Naive thymus-derived CD8-positive, alpha-beta T cell (primary cell): ENCODE measurements around the gene DYNLT4. TPM values are rescaled to one million over a fixed set of nuclear protein-coding genes. Genes with fewer than 3 reads are reported as not detected.
"Not testable (repeated sequence)": the region's sequence is repeated elsewhere in the genome, so short reads cannot be mapped to it uniquely, and the experiment has no call there.

ENCODE experiments used
- ATAC-seq, 2 donors: fragments of 150-1000 bp; cut with Tn5 transposase in 1 of 2; sonication (Bioruptor Pico), chemical (Tn5 transposase) in 1 of 2; 1 replicate in 1 of 2; 2 replicates in 1 of 2; pipeline ENCODE4 v1.10.0; 2021; ENCODE audit warnings: mild to moderate bottlenecking in 2 of 2, moderate library complexity in 2 of 2
- POLR2A ChIA-PET: fragments of 350-600 bp; sonication (Branson Sonifier 250); formaldehyde crosslinking; loops from one replicate; lab custom pipeline; 2021; ENCODE audit warnings: antibody characterized with exemption; lab: Charles Lee
- DNase-seq, 10 donors: peaks; one replicate each; pipeline versions ENCODE4 v3.0.0 to v3.0.0-alpha.2; 2020 to 2022
- H3K27ac Mint-ChIP-seq, 10 donors: one replicate each; pipeline ENCODE4 v1.8.0; 2020 to 2022; ENCODE audit warnings: mild to moderate bottlenecking in 10 of 10, mixed read lengths in 10 of 10, moderate library complexity in 4 of 10, inconsistent platforms in 1 of 10
- H3K27me3 Mint-ChIP-seq, 5 donors: one replicate each; pipeline ENCODE4 v1.8.0; 2021 to 2022; ENCODE audit warnings: mixed read lengths in 5 of 5
- H3K36me3 Mint-ChIP-seq, 3 donors: one replicate each; pipeline ENCODE4 v1.8.0; 2020 to 2022; ENCODE audit warnings: mixed read lengths in 3 of 3, mild to moderate bottlenecking in 2 of 3, inconsistent platforms in 1 of 3
- H3K4me1 Mint-ChIP-seq, 4 donors: one replicate each; pipeline ENCODE4 v1.8.0; 2021 to 2022; ENCODE audit warnings: mixed read lengths in 4 of 4
- H3K4me3 Mint-ChIP-seq, 10 donors: one replicate each; pipeline ENCODE4 v1.8.0; 2020 to 2022; ENCODE audit warnings: mild to moderate bottlenecking in 10 of 10, mixed read lengths in 10 of 10, moderate library complexity in 6 of 10, inconsistent platforms in 1 of 10
- H3K9me3 Mint-ChIP-seq, 9 donors: one replicate each; pipeline ENCODE4 v1.8.0; 2020 to 2022; ENCODE audit warnings: mixed read lengths in 9 of 9, mild to moderate bottlenecking in 3 of 9, inconsistent platforms in 1 of 9, moderate library complexity in 1 of 9
- polyA plus RNA-seq, 3 donors: library from polyadenylated mRNA; unstranded; fragments of 300-500 nt; fragmentation: Illumina TruSeq; gene quantifications; one replicate each; pipeline ENCODE4 v1.2.3, GENCODE V29; 2021
- total RNA-seq, 8 experiments: library from RNA in 2 of 8; stranded (reverse) in 2 of 8; gene quantifications; one replicate each; pipeline ENCODE4 v1.2.3 and lab custom pipeline; 2021 to 2026

Gene DYNLT4
- total and polyA plus RNA-seq, 5 experiments from 2014 or later = 0.24 to 2.1 (median 1.0) TPM; not detected in 1

GRCh38 chr1:44798481-44799365, 8.4 kb downstream of the DYNLT4 start:
- no peak for ATAC-seq
- Mint-ChIP-seq H3K36me3 (peaks cover 4 to 15% (median 10%) of the 10 kb centered on the region in 3 donors), H3K4me1 (peaks cover 16 to 39% (median 35%) of the 10 kb centered on the region in 4 donors), H3K27ac (peak overlapping the region; percentile 86 to 99 (median 98)), H3K27me3 (no peaks in the 10 kb centered on the region), H3K4me3 (peak overlapping the region in 6 of 10 donors; percentile 26 to 99 (median 58)), H3K9me3 (no peaks in the 10 kb centered on the region)
- DNase-seq = peak in 1 of 10 donors; percentile 54
- POLR2A ChIA-PET = interaction anchor here (0.7 to 16.4 kb wide), 11 partner anchors 9 to 213 kb away, joined by 3 to 590 read pairs (median 28); partner anchors contain the start of genes BEST4, BTBD19, DYNLT4 and HECTD3

GRCh38 chr1:44797886-44798285, 9.3 kb downstream of the DYNLT4 start:
- not testable (repeated sequence) for H3K9me3 Mint-ChIP-seq, H3K4me3 Mint-ChIP-seq, H3K27me3 Mint-ChIP-seq, H3K36me3 Mint-ChIP-seq, ATAC-seq
- Mint-ChIP-seq H3K27ac (peak overlapping the region in 5 of 10 donors; percentile 39 to 89 (median 78)), H3K4me1 (peaks cover 11 to 31% (median 27%) of the 10 kb centered on the region in 4 donors)
- DNase-seq = peak in 1 of 10 donors; percentile 13
- POLR2A ChIA-PET = interaction anchor here (0.8 to 16.4 kb wide), 3 partner anchors 14 to 77 kb away, joined by 3 to 590 read pairs (median 413); partner anchors contain the start of genes BTBD19 and DYNLT4

DNA sequence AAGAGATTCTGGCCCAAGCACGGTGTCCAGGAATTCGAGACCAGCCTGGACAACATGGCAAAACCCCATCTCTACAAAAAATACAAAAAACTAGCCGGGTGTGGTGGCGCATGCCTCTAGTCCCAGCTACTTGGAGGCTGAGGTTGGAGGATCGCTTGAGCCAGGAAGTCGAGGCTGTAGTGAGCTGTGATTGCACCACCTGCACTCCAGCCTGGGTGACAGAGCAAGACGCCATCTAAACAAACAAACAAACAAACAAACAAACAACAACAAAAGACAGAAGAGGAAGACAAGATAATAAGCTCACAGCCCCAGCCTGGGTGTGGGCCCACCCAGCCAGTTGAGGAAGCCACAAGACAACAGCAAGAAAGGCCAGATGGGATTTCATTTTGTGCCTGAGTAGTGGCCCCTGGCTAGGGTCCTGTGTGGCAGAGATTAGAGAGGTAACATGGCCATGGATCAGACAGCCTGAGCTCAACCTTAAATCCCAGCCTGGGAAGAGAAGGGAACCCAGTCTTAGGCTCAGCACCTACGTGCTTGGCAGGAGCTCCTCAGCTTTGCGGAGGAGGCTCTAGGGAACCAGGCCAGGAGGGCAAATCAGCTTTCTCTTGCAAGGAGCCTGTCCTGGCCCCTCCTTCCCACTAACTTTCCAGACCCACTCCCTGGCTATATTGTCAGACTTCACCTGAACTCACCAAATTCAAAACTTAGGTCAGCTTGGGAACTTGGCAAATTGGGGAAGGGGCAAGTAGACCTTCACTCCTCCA, 14.2 kb downstream of the DYNLT4 start:
- ATAC-seq (no peak), DNase-seq (no peak)
- Mint-ChIP-seq H3K4me1 (no peaks in the 10 kb centered on the region), H3K27me3 (no peaks in the 10 kb centered on the region), H3K4me3 (peak overlapping the region in 1 of 10 donors; percentile 32), H3K9me3 (no peaks in the 10 kb centered on the region), H3K27ac (peak overlapping the region in 2 of 10 donors; percentile 34 to 37), H3K36me3 (no peaks in the 10 kb centered on the region)
- POLR2A ChIA-PET = interaction anchor here (0.8 to 11.9 kb wide), 4 partner anchors 21 to 65 kb away, joined by 3 to 100 read pairs (median 4); partner anchors contain the start of gene RNU5D-1

- POLR2A ChIA-PET = interaction anchor here (0.8 to 11.9 kb wide), 5 partner anchors 9 to 512 kb away, joined by 3 to 100 read pairs (median 4); partner anchors contain the start of genes HECTD3 and PLK3
- H3K9me3 Mint-ChIP-seq = no peaks in the 10 kb centered on the region
- no peaks in the 10 kb centered on the region for H3K27me3 Mint-ChIP-seq
- no peak overlapping the region for H3K4me3 Mint-ChIP-seq
- peaks cover 4 to 5% (median 4%) of the 10 kb centered on the region in 4 donors for H3K4me1 Mint-ChIP-seq
- DNase-seq (no peak), ATAC-seq (no peak)
- H3K27ac Mint-ChIP-seq = peak overlapping the region in 3 of 10 donors; percentile 3 to 70 (median 65)
- no peaks in the 10 kb centered on the region for H3K36me3 Mint-ChIP-seq
These were observed 16.0 kb downstream of the DYNLT4 start for GRCh38 chr1:44790968-44791801.

GRCh38 chr1:44788120-44788860, 18.9 kb downstream of the DYNLT4 start, which contains the start of gene BEST4:
BEST4 (minus strand) TSS chr1:44788170; CDS start chr1:44787705, 465 bp downstream.
- POLR2A ChIA-PET = interaction anchor here (0.6 to 11.9 kb wide), 9 partner anchors 12 to 198 kb away, joined by 3 to 100 read pairs (median 5); partner anchors contain the start of genes BTBD19, EIF2B3, PLK3 and RPS8
- no peaks in the 10 kb centered on the region for H3K9me3 Mint-ChIP-seq
- no peak for DNase-seq
- H3K27ac Mint-ChIP-seq = peak within 1 kb of the TSS in 4 of 10 donors; percentile 20 to 89 (median 24)
- no peaks in the 10 kb centered on the region for H3K36me3 Mint-ChIP-seq
- peaks cover 16 to 29% (median 28%) of the 10 kb centered on the region in 4 donors for H3K4me1 Mint-ChIP-seq
- ATAC-seq = no peak
- peak within 1 kb of the TSS in 2 of 10 donors; percentile 10 to 26 for H3K4me3 Mint-ChIP-seq
- H3K27me3 Mint-ChIP-seq = no peaks in the 10 kb centered on the region

GRCh38 chr1:44787506-44787905, 19.6 kb downstream of the DYNLT4 start:
- no peaks in the 10 kb centered on the region for H3K9me3 Mint-ChIP-seq
- H3K4me3 Mint-ChIP-seq = peak overlapping the region in 1 of 10 donors; percentile 10
- POLR2A ChIA-PET = interaction anchor here (0.6 to 11.9 kb wide), 10 partner anchors 12 to 1560 kb away, joined by 3 to 100 read pairs (median 20); partner anchors contain the start of genes BTBD19, DYNLT4, EIF2B3 and HECTD3

GRCh38 chr1:44786841-44787426, 20.2 kb downstream of the DYNLT4 start:
- Mint-ChIP-seq H3K36me3 (peaks cover 0 to 4% (median 0%) of the 10 kb centered on the region in 3 donors), H3K4me1 (peaks cover 16 to 34% (median 29%) of the 10 kb centered on the region in 4 donors), H3K9me3 (no peaks in the 10 kb centered on the region), H3K4me3 (peak overlapping the region; percentile 69 to 84 (median 80)), H3K27ac (peak overlapping the region; percentile 35 to 95 (median 88)), H3K27me3 (no peaks in the 10 kb centered on the region)
- POLR2A ChIA-PET = interaction anchor here (0.5 to 11.9 kb wide), 11 partner anchors 11 to 1560 kb away, joined by 3 to 100 read pairs (median 19); partner anchors contain the start of genes BTBD19, DYNLT4, HECTD3 and PLK3
- no peak for ATAC-seq
- no peak for DNase-seq

More at GRCh38 chr1:44787506-44787905, 19.6 kb downstream of the DYNLT4 start:
- DNase-seq = no peak
- Mint-ChIP-seq H3K27me3 (no peaks in the 10 kb centered on the region), H3K4me1 (peaks cover 16 to 34% (median 29%) of the 10 kb centered on the region in 4 donors), H3K27ac (peak overlapping the region in 1 of 10 donors; percentile 7), H3K36me3 (no peaks in the 10 kb centered on the region)
- ATAC-seq = no peak

- DNase-seq (peak; percentile 64 to 91 (median 79)), ATAC-seq (peak; percentile 75 to 77)
- no peaks in the 10 kb centered on the region for H3K9me3 Mint-ChIP-seq
- peak overlapping the region; percentile 35 to 95 (median 88) for H3K27ac Mint-ChIP-seq
- H3K4me3 Mint-ChIP-seq = peak overlapping the region; percentile 69 to 84 (median 80)
- peaks cover 16 to 34% (median 30%) of the 10 kb centered on the region in 4 donors for H3K4me1 Mint-ChIP-seq
- H3K36me3 Mint-ChIP-seq = peaks cover 0 to 7% (median under 1%) of the 10 kb centered on the region in 3 donors
- POLR2A ChIA-PET = interaction anchor here (0.5 to 11.9 kb wide), 15 partner anchors 10 to 1339 kb away, joined by 3 to 100 read pairs (median 6); partner anchors contain the start of genes BTBD19, DYNLT4, HECTD3 and PLK3
- H3K27me3 Mint-ChIP-seq = no peaks in the 10 kb centered on the region
These were observed 20.9 kb downstream of the DYNLT4 start for GRCh38 chr1:44786138-44786840.

GRCh38 chr1:44785501-44786137, 21.5 kb downstream of the DYNLT4 start:
- ATAC-seq (no peak), DNase-seq (no peak)
- Mint-ChIP-seq H3K9me3 (no peaks in the 10 kb centered on the region), H3K27ac (peak overlapping the region; percentile 57 to 95 (median 88)), H3K27me3 (no peaks in the 10 kb centered on the region), H3K36me3 (peaks cover 0 to 13% (median 6%) of the 10 kb centered on the region in 3 donors), H3K4me3 (peak overlapping the region; percentile 74 to 84 (median 80)), H3K4me1 (peaks cover 16 to 34% (median 30%) of the 10 kb centered on the region in 4 donors)
- POLR2A ChIA-PET = interaction anchor here (0.5 to 11.9 kb wide), 17 partner anchors 9 to 518 kb away, joined by 3 to 100 read pairs (median 5); partner anchors contain the start of genes BTBD19, DYNLT4, EIF2B3 and HECTD3
